Right ventricle myocardium superior (tissue), 1 donor: ENCODE measurements around the gene PDZRN3. TPM values are rescaled to one million over a fixed set of nuclear protein-coding genes. Genes with fewer than 3 reads are reported as not detected.

Source experiments
- ATAC-seq: fragments of 200-7000 bp; cut with Tn5 transposase; one replicate; pipeline ENCODE4 v1.9.1; 2020; ENCODE audit warnings: mild to moderate bottlenecking; ENCODE audit not compliant: poor library complexity
- DNase-seq: peaks from one replicate; pipeline ENCODE4 v3.0.0-alpha.2; 2020
- intact Hi-C: fragments of 100-400 bp; cut with DNase I; formaldehyde crosslinking; loops from one replicate; pipeline ENCODE4 v1.11.2; 2022
- total RNA-seq: library from RNA; stranded (reverse); fragmentation: NEBNext Ultra II Directional; extraction: Animal tissue kit (Norgen Biotek cat#: 25700); gene quantifications from one replicate; pipeline ENCODE4 v1.2.1, GENCODE V29; 2021
- donor health status: DM: no; HTN: yes; CAD: no; lungs with severe emphysema.

Gene PDZRN3
- total RNA-seq, 1 donor from 2014 or later = 130 TPM

DNA sequence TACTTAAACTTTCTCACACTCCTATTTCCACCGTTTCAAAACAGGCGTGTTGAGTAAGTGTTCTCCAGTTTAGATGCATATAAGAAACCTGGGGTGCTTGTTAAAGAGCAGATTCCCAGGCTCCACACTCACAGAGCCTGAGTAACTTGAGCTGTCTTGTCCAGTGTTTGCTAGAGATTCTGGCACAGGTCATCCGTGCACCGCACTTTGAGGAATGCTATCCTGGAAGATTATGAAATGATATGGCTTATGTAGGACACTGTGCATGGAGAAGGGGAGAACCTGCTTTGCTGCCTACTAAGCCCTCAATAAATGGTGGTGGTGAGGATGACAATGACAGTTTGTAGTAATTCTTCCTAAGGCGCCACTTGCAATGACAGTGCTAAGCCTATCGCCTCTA is 273.7 kb downstream of the PDZRN3 start:
- intact Hi-C loops = no loop called here
- no peak for DNase-seq
- ATAC-seq = no peak

DNA sequence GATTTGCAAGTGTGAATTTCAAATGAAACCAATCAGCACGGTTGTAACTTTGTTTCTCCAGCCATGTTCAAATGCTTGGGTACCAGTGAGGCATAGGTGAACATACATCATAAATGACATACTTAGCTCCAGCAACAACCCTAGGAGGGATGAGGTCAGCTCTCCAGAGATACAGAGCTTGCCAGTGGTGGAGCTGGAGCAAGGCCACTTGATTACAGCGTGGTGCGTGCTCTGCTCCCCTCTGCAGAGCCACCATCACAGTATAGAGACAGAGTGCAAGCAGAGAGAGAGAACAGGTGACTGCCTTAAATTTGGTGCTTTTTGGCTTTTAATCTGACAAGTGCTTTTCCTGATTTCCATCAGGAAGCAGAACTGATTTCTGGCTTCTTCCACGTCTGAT is 275.1 kb downstream of the PDZRN3 start:
- intact Hi-C loops = no loop called here
- ATAC-seq = peak; percentile 63
- DNase-seq = peak; percentile 54

DNA sequence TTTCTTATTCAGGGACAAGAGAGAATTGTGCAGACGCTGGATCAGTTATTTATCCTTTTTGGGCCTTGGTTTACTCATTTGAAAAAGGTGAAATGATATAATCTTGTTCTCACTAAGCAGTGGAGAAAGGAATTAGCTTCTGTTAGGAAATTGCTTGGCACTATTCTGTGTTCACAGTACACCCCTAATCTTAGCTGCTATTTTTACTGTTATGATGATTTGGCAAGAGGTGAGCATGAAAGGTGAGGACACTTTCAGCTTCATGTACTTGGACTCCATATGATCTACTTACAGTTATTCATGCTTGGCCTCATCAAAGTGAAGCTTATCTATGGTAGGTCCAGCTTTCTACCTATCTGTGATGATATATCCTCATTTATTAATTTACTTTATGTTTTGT is 282.7 kb downstream of the PDZRN3 start:
- intact Hi-C loops = no loop called here
- peak; percentile 92 for ATAC-seq
- DNase-seq = no peak

DNA sequence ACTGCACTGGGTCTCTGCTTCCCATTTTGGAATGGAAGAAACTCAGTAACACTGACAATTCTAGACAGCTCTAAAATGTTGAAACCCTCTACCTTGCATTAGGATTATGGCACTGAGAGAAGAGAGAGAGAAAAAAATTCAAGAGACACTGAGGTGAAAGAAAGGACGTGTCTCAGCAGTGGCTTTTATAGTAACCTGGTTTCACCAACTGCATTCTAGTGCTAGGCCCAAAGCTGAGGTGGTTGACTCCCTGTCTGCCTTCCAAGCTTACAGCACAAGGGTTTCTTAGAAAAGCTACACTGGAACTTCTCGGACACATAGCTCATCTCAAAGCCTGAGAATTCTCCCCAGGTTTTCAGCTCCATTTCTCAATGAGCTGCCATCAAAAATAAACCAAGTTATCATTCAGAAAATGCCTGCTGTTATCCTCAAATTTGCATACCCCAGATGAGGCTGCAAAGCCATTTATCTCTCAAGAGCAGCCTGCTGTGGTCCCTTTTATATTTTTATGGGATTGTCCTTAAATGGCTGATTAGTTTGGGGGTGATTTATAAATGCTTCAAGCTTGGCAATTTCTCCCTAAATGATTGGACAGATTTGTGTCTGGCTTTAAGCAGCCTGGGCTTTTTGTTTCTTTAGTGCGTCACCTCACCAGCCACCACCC is 283.3 kb downstream of the PDZRN3 start:
- no peak for DNase-seq
- intact Hi-C loops = no loop called here
- ATAC-seq = peak; percentile 66

DNA sequence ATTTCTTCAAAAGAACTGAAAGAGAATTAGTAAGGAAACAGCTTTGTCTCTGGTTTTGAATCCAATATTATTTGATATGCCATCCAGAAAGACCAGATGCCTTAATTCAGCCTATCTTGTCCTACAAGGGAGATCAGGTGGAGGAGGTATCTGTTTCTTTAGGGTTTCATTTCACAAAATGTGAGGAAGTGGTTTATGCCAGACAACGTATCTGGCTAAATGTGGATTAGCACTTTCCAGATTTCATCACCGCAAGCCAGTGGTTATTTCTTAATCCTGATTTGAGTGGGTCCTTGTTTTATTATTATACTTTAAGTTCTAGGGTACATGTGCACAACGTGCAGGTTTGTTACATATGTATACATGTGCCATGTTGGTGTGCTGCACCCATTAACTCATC is 292.2 kb downstream of the PDZRN3 start:
- DNase-seq (no peak), ATAC-seq (no peak)
- intact Hi-C loops = no loop called here
